Epithelial cell of esophagus (primary cell): Measurements from ENCODE around the gene GLT6D1.

Source experiments
- DNase-seq: peaks from one replicate; pipeline ENCODE4 v3.0.0; 2010; ENCODE audit warnings: low read depth
- H3K4me3 ChIP-seq: 2 replicates; pipeline ENCODE4 v1.5.1; 2011; ENCODE audit warnings: mild to moderate bottlenecking, low read length, control low read depth
- CTCF ChIP-seq: IDR thresholded peaks from 2 replicates; pipeline ENCODE4 v1.5.1; 2011; ENCODE audit warnings: low read depth, mild to moderate bottlenecking, low read length, control low read depth, inconsistent platforms; ENCODE audit not compliant: insufficient read depth; ENCODE audit errors: missing control alignments

GLT6D1 gene

GRCh38 chr9:135608294-135608998 is 30.9 kb downstream of the GLT6D1 start:
- TF ChIP-seq CTCF: no peak
- no peak for DNase-seq
- H3K4me3 ChIP-seq: no peak overlapping the region

- no peak for DNase-seq
- no peak for TF ChIP-seq CTCF
- H3K4me3 ChIP-seq: no peak overlapping the region
These were observed 31.7 kb downstream of the GLT6D1 start for GRCh38 chr9:135607401-135608293.

GRCh38 chr9:135606885-135607259 is 32.5 kb downstream of the GLT6D1 start:
- no peak for TF ChIP-seq CTCF
- H3K4me3 ChIP-seq: no peak overlapping the region
- no peak for DNase-seq

GRCh38 chr9:135605238-135605781 is 34.0 kb downstream of the GLT6D1 start:
- no peak for TF ChIP-seq CTCF
- no peak for DNase-seq
- no peak overlapping the region for H3K4me3 ChIP-seq

- DNase-seq: no peak
- H3K4me3 ChIP-seq: no peak overlapping the region
- TF ChIP-seq CTCF: no peak
These were observed 34.7 kb downstream of the GLT6D1 start for GRCh38 chr9:135604437-135605237.

- no peak overlapping the region for H3K4me3 ChIP-seq
- peak; percentile 56 for TF ChIP-seq CTCF
- DNase-seq: peak; percentile 38
These were observed 36.4 kb downstream of the GLT6D1 start for GRCh38 chr9:135602789-135603481.
